Measurements from ENCODE around the gene ZFP92. TPM values are rescaled to one million over a fixed set of nuclear protein-coding genes. Genes with fewer than 3 reads are reported as not detected.

ZFP92 gene
- total RNA-seq, 2 donors from 2014 or later, result 0.23 to 3.4 TPM

DNA sequence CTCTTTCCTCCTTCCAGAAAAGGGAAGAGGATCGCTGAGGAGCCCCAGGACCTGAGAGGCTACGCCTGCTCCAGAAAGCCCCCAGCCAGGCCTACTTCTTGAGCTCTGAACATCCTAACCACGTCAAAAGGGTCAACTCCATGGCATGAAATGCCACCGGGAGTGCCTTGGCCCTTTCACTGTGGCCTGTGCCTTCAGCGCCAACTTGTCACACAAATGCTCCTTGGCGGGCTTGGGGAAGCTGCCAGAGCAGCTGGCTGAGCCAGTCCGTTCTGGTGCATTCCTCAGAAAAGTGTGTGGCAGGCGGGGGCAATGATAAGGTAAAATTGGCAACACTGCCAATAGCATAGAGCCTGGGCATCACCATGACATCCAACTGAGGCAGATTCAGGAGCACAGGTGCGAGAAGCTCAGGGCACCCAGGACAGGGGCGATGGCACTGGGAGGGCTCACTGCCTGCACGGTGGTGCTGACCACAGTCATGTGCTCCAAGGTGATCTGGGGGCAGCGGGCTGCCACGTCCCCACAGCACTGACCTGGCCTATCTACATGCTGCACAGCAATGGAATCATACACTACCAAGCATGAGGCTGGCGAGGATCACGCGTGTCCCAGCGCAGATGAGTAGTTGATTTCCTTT is 46.7 kb downstream of the ZFP92 start:
- DNase-seq (ENCODE audit: low spot score), result no peak
- Histone ChIP-seq H3K27me3 (replicated peaks; ENCODE audit: insufficient read depth) (no peaks in the 10 kb centered on the region), H3K4me3 (no peak overlapping the region), H3K9me3 (no peaks in the 10 kb centered on the region), H3K27ac (no peak overlapping the region), H3K36me3 (no peaks in the 10 kb centered on the region), H3K4me1 (replicated peaks) (no peaks in the 10 kb centered on the region)
- TF ChIP-seq POLR2AphosphoS5 (IDR thresholded peaks at IDR 0.05), result no peak
- no peak for TF ChIP-seq POLR2A (IDR thresholded peaks at IDR 0.05)
- TF ChIP-seq, protein P1, sequence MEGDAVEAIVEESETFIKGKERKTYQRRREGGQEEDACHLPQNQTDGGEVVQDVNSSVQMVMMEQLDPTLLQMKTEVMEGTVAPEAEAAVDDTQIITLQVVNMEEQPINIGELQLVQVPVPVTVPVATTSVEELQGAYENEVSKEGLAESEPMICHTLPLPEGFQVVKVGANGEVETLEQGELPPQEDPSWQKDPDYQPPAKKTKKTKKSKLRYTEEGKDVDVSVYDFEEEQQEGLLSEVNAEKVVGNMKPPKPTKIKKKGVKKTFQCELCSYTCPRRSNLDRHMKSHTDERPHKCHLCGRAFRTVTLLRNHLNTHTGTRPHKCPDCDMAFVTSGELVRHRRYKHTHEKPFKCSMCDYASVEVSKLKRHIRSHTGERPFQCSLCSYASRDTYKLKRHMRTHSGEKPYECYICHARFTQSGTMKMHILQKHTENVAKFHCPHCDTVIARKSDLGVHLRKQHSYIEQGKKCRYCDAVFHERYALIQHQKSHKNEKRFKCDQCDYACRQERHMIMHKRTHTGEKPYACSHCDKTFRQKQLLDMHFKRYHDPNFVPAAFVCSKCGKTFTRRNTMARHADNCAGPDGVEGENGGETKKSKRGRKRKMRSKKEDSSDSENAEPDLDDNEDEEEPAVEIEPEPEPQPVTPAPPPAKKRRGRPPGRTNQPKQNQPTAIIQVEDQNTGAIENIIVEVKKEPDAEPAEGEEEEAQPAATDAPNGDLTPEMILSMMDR (IDR thresholded peaks at IDR 0.05), result no peak
- intact Hi-C loops (cut with DNase I), result no loop called here
- WGBS, result 75% methylated on average over 14 of the region's 17 CpGs

DNA sequence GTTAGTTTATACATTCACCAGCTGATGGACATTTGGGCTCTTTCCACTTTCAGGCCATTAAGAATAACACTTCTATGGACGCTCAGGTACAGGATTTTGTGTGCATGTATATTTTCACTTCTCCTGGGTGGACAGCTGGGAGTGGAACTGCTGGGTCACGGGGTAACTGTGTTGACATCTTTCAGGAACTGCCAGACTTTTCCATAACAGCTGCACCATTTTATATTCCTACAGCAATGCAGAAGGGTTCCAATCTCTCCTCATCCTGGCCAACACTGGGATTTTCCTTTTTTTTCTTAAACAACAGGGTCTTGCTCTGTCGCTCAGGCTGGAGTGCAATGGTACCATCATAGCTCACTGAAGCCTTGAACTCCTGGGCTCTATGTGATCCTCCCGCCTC is 47.2 kb downstream of the ZFP92 start:
- intact Hi-C loops (cut with DNase I), result no loop called here
- Histone ChIP-seq H3K9me3 (no peaks in the 10 kb centered on the region), H3K27me3 (replicated peaks; ENCODE audit: insufficient read depth) (no peaks in the 10 kb centered on the region), H3K36me3 (no peaks in the 10 kb centered on the region), H3K4me3 (no peak overlapping the region), H3K4me1 (replicated peaks) (no peaks in the 10 kb centered on the region), H3K27ac (no peak overlapping the region)
- TF ChIP-seq POLR2AphosphoS5 (IDR thresholded peaks at IDR 0.05), result no peak
- TF ChIP-seq, protein P1 (IDR thresholded peaks at IDR 0.05), result no peak
- no peak for TF ChIP-seq POLR2A (IDR thresholded peaks at IDR 0.05)
- WGBS, result 90% methylated on average over 4 of the region's 4 CpGs
- DNase-seq (ENCODE audit: low spot score), result no peak

DNA sequence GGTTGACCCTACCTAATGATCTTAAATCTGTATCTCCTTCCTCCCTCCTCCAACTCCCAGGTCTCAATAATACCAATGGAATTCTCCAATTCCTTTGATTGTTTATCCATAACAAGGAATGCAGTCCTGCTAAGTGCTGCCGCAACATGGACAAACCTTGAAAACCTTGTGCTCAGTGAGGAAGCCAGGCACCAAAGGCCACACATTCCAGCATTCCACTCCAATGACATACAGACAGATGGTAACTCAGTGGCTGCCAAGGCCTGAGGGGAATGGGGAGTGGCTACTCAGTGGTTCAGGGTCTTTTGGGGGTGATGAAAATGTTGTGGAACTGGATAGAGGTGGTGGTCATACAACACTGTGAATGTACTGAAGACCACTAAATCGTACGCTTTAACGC is 48.7 kb downstream of the ZFP92 start:
- Histone ChIP-seq H3K9me3 (no peaks in the 10 kb centered on the region), H3K27ac (no peak overlapping the region), H3K27me3 (replicated peaks; ENCODE audit: insufficient read depth) (no peaks in the 10 kb centered on the region), H3K4me3 (no peak overlapping the region), H3K36me3 (no peaks in the 10 kb centered on the region), H3K4me1 (replicated peaks) (no peaks in the 10 kb centered on the region)
- 91% methylated on average over 4 of the region's 4 CpGs for WGBS
- TF ChIP-seq POLR2A (IDR thresholded peaks at IDR 0.05), result no peak
- no peak for TF ChIP-seq POLR2AphosphoS5 (IDR thresholded peaks at IDR 0.05)
- TF ChIP-seq, protein P1 (IDR thresholded peaks at IDR 0.05), result no peak
- intact Hi-C loops (cut with DNase I), result no loop called here
- no peak for DNase-seq (ENCODE audit: low spot score)

DNA sequence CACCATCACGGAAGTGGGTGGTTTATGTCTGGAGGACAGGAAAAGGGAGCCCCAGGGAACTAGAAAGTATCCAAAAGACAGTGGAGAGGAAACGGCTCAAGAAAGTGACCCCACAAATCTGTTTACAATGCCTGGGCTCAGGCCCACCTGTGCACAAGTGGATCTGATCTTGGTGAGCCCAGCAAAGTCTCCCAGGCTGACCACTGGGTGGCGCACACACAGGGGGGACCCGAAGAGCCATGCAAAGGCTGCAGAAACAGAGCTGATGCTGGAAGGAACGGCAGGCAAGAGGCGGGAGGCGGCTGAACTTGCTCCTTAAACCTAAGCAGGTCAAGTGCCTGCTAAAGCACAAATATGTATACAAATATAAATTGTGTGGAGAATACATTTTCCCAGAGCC is 49.6 kb downstream of the ZFP92 start:
- WGBS, result 47% methylated on average over 7 of the region's 7 CpGs

More for the DNA sequence above, 49.6 kb downstream of the ZFP92 start:
- no peak for TF ChIP-seq POLR2AphosphoS5 (IDR thresholded peaks at IDR 0.05)
- TF ChIP-seq, protein P1 (IDR thresholded peaks at IDR 0.05), result peak in 2 of 4 experiments; percentile 30 to 34
- no peak for TF ChIP-seq POLR2A (IDR thresholded peaks at IDR 0.05)
- H3K27me3 ChIP-seq (replicated peaks; ENCODE audit: insufficient read depth), result no peaks in the 10 kb centered on the region
- H3K27ac ChIP-seq, result no peak overlapping the region
- no peak for DNase-seq (ENCODE audit: low spot score)
- H3K9me3 ChIP-seq, result no peaks in the 10 kb centered on the region
- H3K4me1 ChIP-seq (replicated peaks), result no peaks in the 10 kb centered on the region
- H3K4me3 ChIP-seq, result no peak overlapping the region
- intact Hi-C loops (cut with DNase I), result no loop called here
- H3K36me3 ChIP-seq, result no peaks in the 10 kb centered on the region

Small RNA genes lying within 50 kb of the gene (small RNA-seq; reads per million reads assigned to genes)
- gene RN7SL667P, result 0 reads per million in 2 donors

Other genes starting within 250 kb of the ZFP92 start
- 1 to 10 TPM in 1 of 2 donors, not detected in 1; 5.4 TPM for gene MAGEA1, start 232.2 kb upstream of the ZFP92 start, total RNA-seq
- gene PNMA6F, start 89.7 kb upstream of the ZFP92 start, total RNA-seq, result under 1 TPM in 1 of 2 donors, not detected in 1; 0.97 TPM
- 10 to 100 TPM; 16.3 to 58.6 TPM for gene ZNF275, start 77.3 kb upstream of the ZFP92 start, total RNA-seq
- 1 to 10 TPM in 1 of 2 donors, not detected in 1; 6.9 TPM for gene PNMA6E, start 10.1 kb upstream of the ZFP92 start, total RNA-seq
- 1 to 10 TPM; 5.8 to 6.3 TPM for gene TREX2, start 34.6 kb downstream of the ZFP92 start, total RNA-seq
- 10 to 100 TPM; 18.1 to 35.7 TPM for gene HAUS7, start 59.1 kb downstream of the ZFP92 start, total RNA-seq
- 100 to 1,000 TPM in 1 of 2 donors, 10 to 100 TPM in 1; 16.9 to 174 TPM for gene BGN, start 83.5 kb downstream of the ZFP92 start, total RNA-seq
- under 1 TPM in 1 of 2 donors, not detected in 1; 0.85 TPM for gene ATP2B3, start 106.2 kb downstream of the ZFP92 start, total RNA-seq
- gene CCNQ, start 187.7 kb downstream of the ZFP92 start, total RNA-seq, result 10 to 100 TPM; 33.8 to 55.9 TPM
- 1 to 10 TPM in 1 of 2 donors, not detected in 1; 3.5 TPM for gene DUSP9, start 235.7 kb downstream of the ZFP92 start, total RNA-seq

Measured in prostate gland (tissue), 2 donors.